HG03060 (cell line): ENCODE data around the gene BTRC.
"Not testable (repeated sequence)": the region's sequence is repeated elsewhere in the genome, so short reads cannot be mapped to it uniquely, and the experiment has no call there.

Experiments
- ATAC-seq: cut with Tn5 transposase; IDR thresholded peaks from one replicate; pipeline ENCODE4 v1.9.1; 2021; ENCODE audit warnings: low read depth, moderate number of reproducible peaks; ENCODE audit not compliant: unreplicated experiment

Gene BTRC

DNA sequence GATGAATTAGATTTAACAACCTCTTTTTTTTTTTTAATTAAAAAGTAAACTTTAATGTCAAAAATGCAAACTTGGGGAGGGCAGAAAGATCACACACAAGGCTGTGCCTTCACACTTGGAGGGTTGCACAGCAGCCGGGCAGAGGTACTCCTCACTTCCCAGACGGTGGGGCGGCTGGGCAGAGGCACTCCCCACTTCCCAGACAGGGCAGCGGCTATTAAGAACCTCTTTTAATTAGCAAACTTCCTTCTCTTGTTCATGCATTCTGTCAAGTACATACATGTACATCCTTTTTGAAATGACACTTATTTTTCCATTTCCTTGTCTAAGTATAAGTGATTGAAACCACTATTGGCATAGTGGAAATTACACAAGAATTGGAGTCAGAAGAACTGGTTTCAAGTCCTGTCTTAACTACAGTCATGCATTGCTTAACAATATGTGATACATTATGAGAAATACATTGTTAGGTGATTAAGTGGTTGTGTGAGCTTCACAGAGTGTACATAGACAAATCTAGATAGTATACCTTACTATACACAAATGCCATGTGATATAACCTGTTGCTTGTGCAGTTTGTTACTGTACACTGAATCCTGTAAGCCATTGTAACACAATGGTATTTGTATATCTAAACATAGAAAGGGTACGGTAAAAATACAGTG, 26.5 kb downstream of the BTRC start:
- ATAC-seq = no peak

DNA sequence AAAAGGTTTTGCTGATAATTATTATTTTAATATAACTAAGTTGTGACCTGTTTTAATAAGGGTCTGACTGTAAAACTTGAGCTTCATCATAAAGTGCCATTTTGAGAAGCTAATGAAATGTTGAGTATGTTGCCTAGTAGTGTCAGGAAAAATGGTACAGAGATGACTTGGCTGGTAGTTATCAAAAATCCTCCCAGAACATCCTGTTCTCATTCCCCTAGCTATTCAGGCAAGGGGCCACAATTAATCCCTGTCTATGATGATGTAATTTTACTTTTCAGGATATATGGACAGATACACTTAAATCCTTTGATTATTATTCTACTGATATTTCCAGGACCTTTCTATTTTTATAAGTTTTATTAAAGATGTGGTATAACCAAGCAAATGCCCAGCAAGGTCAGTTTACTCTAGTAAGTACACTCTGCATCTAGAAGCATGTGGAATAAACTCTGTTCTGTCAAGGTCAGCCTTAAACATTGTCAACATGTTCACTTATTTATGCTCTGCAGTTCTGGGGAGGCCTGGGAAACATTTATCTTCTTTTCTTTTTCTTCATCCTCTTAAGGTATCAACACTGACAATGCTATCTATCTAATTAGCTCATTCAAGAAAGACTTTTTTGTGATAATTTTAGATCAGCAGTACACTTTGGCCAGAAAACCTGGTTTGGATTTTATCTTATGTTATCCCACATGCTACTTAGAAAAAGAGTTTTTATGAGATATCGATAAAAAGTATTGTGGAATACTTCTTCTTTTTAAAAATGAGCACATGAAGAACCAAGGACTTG, 32.1 kb downstream of the BTRC start:
- ATAC-seq = no peak

DNA sequence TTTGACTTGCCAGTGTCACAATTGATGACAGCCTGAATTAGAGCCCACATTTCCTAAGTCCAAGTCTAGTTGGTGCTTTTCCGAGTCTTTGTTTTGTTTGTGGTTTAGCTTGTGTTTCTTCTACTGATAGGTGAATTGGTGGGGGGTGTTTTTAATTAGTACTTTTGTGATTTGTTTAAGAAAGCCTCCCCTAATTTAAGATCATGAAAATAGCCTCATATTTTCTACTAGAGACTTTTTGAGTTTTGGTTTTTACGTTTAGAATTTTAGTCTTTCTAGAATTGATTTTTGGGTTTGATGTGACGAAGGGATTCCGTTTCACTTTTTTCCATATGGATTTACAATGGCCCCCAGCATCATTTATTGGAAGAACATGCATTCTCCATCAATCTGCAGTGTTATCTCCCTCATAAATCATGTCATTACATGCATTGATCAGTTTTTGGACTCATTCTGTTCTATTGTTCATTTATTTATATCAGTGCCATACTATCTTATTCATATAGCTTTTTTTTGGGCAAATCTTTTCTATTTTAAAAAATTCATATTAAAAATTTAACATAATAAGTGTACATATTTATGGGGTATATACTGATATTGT, 32.8 kb downstream of the BTRC start:
- ATAC-seq = no peak

DNA sequence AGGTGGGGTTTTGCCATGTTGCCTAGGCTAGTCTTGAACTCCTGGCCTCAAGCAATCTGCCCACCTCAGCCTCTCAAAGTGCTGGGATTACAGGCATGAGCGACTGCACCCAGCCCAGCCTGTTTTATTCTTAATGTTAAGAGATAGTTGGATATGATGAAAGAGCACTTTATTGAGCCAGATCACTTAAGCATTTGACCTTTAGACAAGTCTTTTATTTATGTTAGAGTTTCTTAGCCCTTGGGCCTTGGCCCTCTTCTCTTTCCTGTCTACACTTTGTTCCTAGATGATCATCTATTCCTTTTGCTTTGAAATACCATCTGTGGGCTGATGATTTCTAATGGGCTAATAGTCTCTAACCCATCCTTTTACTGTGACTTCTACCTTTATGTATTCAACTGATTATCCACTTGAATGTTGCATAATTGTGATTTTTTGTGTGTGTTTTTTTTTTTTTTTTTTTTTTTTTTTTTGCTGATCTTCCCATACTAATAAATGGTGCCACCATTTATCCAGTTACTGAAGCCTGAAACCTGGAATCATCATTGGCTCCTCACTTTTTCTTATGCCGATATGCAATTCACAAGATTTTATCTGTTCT, 34.8 kb downstream of the BTRC start:
- no peak for ATAC-seq

DNA sequence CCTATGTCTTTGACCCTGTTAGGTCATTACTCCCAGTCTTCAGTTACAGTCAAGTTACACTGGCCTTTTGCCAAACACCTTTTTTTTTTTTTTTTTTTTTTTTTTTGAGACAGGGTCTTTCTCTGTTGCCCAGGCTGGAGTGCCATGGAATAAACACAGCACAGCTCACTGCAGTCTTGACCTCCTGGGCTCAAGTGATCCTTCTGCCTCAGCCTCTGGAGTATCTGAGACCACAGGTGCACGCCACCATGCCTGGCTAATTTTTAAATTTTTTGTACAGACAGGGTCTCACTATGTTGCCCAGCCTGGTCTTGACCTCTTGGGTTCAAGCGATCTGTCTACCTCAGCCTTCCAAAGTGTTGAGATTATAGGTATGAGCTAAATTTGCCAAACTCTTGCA, 35.6 kb downstream of the BTRC start:
- ATAC-seq = not testable (repeated sequence)

DNA sequence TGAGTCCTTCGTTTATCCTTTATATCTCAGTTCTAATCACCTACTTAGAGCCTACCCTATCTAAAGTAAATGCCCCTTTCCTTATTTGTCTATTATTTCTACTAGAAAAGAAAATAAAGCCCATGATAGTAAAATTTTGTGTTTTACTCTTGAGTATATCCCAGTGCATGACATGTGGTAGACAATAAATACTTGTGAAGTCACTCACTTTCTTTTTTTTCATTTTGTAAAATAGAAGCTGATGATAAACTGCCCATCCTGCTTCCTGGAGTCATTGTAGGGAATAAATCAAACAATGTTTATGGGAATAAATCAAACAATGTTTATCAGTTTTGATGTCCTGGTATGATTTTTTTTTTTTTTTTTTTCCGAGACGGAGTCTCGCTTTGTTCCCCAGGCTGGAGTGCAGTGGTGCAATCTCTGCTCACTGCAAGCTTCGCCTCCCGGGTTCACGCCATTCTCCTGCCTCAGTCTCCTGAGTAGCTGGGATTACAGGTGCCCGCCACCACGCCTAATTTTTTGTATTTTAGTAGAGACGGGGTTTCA, 36.1 kb downstream of the BTRC start:
- no peak for ATAC-seq

DNA sequence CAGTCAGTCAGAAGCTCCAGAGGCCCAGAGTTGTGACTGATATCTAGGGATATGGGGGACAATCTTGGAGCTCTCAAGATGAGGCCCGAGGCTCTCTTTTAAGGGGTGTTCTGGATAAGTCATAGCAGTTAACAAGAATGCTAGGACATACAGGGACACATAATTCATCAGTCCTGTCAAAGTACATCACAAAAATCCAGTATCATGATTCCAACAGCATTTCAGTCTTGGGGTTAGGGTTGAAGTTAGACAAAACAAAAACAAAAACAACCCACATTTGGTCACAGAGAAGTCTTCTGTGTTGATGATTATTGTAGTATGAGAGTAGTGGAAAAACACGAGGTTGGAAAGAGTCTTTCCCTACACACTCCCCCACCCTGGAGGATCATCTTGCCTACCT, 39.4 kb downstream of the BTRC start:
- ATAC-seq = no peak

DNA sequence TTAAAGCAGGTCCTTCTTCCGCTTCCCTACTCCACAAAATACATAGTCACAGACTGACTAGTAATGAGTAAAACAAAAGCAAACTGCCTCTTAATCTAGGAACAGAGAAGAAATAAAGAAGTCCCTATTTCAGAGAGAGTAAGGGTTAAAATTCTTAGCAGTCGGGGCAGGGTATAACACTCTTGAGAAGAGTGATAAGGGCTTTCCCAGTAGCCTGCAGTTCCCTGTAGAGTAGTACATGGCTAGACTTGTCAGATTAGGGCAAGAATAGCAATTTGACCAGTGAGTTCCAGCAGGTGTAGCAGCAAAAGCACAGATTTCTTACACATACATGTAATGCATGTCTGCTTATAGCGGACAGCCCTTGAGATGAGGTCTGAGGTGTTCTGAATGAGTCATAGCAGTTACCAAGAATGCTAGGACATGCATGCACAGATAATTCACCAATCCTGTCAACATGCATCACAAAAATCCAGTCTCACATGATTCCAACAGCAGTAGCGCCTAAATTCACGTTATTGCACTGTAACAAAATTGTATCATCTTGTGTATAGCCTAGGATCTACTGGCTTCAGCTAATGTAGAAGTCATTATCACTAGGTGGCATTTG, 40.7 kb downstream of the BTRC start:
- ATAC-seq = no peak

DNA sequence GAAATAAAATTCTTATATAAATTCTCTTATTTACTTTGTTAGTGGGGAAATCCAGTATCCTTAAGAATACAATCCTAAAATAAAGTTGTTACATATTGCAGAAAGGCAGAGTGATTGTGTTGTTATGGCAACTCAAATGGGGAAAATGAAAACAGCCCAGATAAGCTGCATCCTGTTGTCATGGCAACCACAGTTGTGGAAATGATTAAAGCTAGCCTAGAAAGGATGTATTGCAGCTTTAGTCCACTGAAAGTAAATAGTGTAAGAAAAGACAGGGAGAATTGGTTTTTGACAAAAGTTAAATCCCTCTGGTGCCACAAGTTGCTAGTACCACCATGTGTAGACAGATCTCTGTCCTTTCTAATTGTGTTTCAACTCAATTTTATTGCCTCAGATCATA, 43.2 kb downstream of the BTRC start:
- no peak for ATAC-seq

DNA sequence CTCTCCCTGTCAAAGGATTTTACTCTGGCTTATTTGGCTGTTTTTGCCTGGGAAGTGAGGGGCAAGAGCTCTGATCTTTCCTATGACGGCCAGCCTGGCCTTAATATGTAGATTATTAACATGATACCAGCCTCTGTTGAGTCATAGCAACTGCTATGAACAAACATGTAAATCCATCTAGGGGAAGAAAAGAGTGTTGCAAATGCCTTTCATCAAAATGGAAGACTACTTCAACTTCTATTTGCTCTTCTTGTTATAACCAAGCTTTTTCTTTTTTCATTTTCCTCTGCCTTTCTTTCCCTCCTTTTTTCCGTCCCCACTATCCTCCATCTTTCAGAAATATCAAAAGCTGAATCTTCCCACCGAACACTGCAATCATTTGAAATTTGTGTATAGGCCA, 46.6 kb downstream of the BTRC start:
- no peak for ATAC-seq

DNA sequence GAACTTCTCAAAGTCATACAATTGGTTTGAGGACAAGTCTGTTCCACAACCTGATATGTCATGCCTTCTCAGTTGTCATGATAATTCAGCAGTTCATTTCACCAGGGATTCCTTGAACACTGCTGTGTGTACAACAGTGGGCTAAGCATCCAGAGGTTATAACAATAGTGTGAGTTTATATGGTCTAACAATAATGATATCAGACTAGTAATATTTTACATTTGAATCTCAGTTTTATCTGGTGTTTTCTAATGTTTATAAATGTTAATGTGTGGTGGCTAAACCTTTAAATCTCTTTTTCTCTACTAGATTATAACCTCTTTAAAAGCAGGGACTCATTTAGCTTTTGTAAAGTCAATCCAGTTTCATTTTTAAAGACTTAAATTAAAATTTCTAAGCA, 48.7 kb downstream of the BTRC start:
- no peak for ATAC-seq

DNA sequence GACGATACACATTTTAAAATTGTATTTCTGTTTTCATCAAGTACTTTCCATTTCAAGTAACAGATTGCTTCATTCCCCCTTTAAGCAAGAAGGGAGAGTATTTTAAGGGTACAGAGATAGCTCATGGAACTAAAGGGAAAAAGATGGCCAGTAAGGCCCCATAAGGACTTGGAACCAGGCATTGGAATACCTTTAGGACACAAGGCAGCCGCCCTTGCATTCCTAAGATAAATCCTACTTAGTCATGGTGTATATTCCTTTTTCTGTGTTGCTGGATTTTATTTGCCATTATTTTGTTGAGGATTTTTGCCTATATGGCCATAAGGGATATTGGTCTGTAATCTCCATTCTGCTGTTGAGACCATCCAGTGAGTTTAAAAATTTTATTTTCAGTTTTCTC, 49.2 kb downstream of the BTRC start:
- no peak for ATAC-seq

DNA sequence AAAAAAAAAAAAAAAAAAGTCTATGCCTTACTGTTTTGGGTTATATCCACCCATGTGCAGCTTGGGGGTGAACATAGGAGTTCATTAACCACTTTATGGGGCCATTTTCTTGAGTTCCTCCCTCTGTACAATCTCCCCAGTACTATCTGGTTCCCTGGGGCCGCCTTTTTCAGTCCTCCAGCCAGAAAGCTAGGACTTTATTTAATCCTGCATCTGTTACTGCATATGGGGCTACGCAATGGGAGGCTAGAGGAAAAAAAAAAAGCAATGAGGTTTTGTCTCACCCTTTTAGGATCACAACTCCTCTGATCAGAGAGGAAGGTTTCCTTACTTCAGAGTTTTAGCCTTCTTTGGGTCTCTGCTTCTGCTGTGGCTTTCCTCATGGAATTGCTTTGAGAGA, 51.0 kb downstream of the BTRC start:
- ATAC-seq = no peak

DNA sequence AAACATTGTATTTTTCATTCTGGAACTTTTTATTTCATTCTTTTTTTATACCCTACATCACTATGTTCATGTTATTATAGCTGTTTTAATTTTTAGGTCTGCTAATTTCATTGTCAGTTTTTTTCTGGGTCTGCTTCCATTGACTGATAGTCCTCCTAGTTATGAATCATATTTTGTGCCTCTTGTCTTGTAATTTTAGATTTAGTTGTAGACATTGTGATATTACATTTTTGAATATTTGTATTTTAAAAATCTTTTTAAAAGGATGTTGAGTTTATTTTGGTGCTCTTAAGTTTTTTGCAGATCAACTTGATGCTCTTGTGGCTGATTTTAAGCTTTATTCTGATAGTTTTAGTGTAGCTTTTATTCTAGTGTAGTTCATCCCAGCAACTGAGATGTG, 57.6 kb downstream of the BTRC start:
- ATAC-seq = no peak

DNA sequence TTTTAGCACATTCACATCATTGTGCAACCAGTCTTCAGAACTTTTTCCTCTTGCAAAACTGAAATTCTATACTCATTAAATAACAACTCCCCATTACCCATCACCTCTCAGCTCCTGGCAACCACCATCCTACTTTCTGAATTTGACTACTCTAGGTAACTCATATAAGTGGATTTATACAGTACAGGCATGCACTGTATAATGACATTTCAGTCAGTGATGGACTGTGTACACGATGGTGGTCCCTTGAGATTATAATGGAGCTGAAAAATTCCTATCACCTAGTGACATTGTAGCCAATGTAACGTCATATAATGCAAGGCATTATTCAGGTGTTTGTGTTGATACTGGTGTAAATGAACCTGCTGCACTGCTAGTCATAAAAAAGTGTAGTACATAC, 60.1 kb downstream of the BTRC start:
- no peak for ATAC-seq

DNA sequence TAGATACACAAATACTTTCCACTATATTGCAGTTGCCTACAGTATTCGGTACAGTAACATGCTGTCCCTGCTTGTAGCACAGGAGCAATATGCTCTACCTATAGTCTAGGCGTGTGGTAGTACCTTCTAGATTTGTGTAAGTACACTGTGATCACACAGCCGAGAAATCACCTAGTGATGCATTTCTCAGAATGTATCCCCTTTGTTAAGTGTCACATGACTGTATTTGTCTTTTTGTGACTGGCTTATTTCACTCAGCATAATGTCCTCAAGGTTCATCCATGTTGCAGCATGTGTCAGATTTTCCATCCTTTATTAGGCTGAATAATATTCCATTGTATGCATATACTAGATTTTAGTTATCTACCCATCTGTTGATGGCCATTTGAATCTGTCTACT, 61.9 kb downstream of the BTRC start:
- no peak for ATAC-seq

DNA sequence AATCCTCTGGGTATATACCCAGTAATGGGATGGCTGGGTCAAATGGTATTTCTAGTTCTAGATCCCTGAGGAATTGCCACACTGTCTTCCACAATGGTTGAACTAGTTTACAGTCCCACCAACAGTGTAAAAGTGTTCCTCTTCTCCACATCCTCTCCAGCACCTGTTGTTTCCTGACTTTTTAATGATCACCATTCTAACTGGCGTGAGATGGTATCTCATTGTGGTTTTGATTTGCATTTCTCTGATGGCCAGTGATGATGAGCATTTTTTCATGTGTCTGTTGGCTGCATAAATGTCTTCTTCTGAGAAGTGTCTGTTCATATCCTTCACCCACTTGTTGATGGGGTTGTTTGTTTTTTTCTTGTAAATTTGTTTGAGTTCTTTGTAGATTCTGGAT, 68.0 kb downstream of the BTRC start:
- ATAC-seq = not testable (repeated sequence)

DNA sequence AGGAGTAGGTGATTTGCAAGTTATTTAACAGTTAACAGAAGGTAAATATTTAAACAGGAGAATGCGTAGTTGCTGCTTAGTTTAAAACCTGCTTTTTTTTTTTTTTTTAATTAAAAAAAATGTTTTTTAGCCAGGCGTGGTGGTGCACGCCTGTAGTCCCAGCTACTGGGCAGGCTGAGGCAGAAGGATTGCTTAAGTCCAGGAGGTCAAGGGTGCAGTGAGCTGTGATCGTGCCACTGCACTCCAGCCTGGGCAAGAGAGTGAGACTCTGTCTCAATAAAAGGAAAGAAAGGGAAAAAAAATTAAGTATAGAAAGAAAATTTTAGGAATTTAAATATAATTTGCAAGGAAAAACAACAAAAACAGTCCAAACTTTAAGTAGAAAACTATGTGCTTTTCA, 71.6 kb downstream of the BTRC start:
- no peak for ATAC-seq

DNA sequence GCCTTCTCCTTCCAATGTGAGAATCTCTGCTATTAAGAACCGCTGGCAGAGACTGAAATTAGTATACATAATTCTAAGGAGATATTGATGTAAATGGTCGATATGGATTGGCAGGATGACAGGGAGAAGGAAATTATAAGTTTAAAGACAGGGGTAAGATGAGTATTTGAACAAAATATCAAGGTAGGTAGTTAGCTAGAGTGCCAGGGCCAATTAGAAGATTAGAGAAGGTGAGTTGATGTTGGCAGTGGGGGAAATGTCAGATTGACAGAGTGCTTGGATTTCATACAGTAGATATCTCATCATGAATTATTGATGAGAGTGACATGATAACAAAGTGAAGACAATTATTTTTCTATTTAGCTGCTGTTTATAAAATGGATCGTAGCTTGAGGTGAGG, 74.1 kb downstream of the BTRC start:
- no peak for ATAC-seq

DNA sequence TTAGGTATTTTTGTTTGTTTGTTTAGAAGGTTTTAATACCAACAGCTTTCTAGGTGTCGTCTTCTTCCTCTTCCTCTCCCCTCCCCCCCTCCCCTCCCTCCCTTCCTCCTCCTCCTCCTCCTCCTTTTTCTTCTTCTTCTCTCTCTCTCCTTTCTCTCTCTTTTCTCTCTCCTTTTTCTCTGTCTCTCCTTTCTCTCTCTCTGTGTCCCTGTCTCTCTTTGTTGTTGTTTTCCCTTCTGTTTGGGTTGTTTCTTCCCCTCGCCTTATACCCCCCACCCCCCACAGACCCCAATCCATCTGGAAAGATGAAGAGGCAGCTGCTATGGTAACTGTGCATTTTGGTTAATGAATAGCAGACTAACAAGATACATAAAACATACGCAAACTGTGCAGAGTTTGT, 75.5 kb downstream of the BTRC start:
- ATAC-seq = no peak

DNA sequence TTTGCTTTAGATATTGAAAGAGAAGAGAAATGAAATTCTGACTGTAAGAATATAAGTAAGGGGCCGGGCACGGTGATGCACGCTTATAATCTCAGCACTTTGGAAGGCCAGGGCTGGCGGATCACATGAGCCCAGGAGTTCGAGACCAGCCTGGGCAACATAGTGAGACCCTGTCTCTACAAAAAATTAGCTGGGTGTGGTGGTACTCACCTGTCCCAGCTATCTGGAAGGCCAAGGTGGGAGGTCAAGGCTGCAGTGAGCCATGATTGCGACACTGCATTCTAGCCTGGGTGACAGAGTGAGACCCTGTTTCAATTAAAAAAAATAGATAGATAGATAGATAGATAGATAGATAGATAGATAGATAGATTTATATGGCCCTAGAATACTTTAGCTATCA, 82.3 kb downstream of the BTRC start:
- ATAC-seq = no peak
